Measurements from ENCODE around the gene SRP68.

SRP68 gene

GRCh38 chr17:76018340-76018680, 54.0 kb downstream of the SRP68 start:
- no peak for DNase-seq (ENCODE audit: low spot score)

GRCh38 chr17:76017481-76018339, 54.6 kb downstream of the SRP68 start:
- no peak for DNase-seq (ENCODE audit: low spot score)

DNA sequence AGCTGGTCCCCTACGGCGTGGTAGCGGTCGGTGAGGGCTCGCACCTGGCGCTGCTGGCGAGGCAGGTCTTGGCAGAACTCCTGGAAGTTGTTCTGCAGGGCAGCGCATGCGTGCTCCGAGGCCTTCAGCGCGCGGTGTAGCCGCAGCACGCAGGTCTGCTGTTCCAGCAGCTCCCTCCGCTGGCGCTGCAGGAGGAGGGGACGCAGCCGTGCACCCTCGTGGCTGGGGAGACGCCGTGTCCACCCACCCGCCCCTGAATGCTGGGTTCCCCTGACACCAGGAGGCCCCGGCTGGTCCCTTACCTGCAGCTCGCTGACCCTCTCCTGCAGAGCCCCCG, 57.4 kb downstream of the SRP68 start:
- no peak for DNase-seq (ENCODE audit: low spot score)

GRCh38 chr17:76014100-76014924, 58.0 kb downstream of the SRP68 start:
- peak; percentile 84 for DNase-seq (ENCODE audit: low spot score)

- DNase-seq (ENCODE audit: low spot score), result no peak
Measured at GRCh38 chr17:76013377-76013932, 58.9 kb downstream of the SRP68 start.

GRCh38 chr17:76011951-76012350, 60.4 kb downstream of the SRP68 start:
- DNase-seq (ENCODE audit: low spot score), result no peak

DNA sequence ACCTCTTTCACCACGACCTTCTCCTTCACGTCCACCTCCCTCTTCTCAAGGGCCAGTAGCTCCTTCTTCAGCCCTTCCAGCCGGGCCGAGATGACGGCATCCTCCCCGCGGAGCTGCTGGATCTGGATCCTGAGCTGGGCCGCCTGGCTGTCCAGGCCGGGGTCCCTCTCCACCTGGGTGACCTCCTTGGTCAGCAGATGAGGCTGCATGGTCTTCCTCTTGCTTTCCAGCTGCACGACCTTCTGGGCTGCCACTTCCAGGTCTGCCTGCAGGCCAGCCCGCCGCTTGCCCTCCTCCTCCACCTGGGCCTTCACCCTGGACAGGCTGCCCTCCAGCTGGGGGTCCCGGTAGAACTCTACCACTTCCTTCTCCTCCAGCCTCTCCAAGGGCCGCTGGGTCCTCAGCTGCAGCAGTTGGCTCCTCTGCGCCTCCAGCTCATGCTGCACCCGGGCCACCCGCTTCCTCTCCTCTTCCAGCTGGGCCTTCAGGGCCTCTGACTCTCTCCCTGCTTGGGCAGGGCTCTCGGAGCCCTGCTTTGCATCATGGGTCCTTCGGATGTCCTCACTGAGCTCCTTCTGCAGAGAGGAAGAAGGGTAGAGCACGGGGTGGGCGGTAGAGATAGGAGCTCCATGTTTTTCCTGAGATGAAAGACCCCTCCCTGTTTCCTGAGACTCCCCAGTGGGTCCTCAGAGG, 62.2 kb downstream of the SRP68 start:
- DNase-seq (ENCODE audit: low spot score), result no peak

DNA sequence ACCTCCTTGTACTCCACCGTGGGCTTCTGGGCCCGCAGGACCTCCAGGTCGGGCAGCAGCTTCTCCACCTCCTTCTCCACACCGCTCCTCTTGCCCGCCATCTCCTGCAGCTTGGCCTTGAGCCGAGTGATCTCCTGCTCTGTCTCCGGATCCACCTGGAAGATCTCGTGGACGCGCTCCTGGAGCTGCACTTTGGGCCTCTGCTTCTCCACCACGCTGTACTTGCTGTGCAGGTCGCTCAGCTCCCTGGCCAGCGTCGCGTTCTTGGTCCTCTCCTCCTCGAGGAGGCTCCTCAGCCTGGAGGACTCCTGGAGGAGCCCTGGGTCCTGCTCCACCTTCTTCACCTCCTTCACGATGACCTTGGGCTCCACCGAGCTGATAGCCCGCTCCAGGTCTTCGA, 62.9 kb downstream of the SRP68 start:
- DNase-seq (ENCODE audit: low spot score), result no peak

DNA sequence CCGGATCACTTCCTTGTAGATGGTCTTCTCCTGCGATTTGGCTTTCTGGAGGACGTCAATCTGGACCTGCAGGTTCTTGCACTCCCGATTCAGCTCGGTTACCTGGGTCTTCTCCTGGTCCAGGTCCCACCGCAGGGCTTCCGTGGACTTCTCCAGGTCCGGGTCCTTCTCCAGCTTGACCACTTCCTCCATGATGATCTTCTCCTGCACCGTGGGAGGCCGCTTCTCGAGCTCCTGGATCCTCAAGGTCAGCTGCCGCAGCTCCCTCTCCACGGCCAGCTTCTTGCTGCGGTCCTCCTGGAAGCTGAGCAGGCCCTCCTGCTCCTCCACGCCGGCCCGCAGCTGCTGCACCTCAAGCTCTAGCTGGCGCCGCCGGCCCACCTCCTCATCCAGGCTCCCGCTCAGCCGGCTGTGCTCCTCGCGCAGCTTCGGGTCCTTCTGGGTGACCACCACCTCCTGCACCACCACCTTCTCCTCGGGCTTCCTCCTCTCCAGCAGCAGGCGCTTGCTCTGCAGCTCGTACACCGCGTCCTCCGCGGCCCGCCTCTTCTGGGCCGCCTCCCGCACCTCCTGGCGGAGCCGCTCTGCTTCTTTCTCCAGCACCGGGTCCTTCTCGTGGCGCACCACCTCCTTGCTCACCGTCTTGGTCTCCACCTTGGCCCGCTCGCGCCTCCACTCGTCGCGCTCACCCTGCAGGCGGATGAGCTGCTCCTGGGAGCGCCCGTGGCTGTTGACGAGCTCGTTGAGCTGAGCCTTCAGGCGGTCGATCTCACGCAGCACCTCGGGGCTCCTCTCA, 63.5 kb downstream of the SRP68 start:
- DNase-seq (ENCODE audit: low spot score), result no peak

GRCh38 chr17:76008208-76008607, 64.1 kb downstream of the SRP68 start:
- no peak for DNase-seq (ENCODE audit: low spot score)

- no peak for DNase-seq (ENCODE audit: low spot score)
Measured at GRCh38 chr17:76007850-76008165, 64.5 kb downstream of the SRP68 start.

DNA sequence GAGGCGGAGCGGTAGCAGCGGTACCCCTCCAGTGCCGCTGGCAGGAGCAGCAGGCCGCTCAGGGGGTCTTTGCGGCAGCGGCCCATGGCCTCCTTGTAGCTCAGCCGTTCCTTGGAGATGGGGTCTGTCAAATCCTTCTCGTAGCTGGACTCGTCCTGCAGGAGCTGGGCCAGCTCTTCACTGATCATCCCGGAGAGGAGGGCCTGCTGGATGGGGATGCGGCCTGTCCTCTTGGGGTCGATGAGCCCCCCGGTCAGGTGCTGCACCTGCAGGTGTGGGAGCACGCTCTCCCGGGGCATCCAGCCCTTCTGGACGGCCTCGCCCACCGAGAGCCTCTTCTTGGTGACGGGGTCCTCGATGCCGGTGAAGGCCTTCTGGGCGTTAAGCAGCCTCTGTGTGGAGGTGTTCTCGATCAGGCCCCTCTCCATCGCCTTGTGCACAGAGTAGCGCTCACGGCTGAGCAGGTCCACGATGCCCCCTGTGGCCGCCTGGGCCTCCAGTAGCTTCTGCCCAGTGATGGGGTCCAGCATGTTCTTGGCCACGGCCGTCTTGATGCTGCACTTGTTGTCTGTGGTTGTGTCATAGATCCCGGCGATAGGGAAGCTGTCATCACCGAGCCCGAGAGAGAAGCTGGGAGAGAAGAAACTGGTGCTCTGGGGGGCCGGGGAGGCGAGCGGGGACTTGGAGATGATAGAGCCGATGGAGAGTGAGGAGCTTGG, 65.0 kb downstream of the SRP68 start:
- no peak for DNase-seq (ENCODE audit: low spot score)

- peak; percentile 85 for DNase-seq (ENCODE audit: low spot score)
Measured at GRCh38 chr17:76005263-76006149, 66.8 kb downstream of the SRP68 start.

GRCh38 chr17:76004750-76005262, 67.5 kb downstream of the SRP68 start:
- no peak for DNase-seq (ENCODE audit: low spot score)

DNA sequence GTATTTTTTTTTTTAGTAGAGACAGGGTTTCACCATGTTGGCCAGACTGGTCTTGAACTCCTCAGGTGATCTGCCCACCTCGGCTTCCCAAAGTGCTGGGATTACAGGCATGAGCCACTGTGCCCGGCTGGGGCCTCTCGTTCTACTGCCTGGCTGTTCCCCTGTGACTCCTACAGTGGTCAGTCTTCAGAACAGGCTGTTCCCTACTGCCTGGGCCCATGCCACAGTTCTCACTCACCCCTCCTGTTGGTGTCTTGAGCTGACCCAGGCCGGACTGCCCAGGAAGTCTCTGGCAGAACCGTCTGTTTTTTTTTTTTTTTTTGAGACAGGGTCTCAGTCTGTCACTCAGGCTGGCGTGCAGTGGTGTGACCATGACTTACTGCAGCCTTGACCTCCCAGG, 68.4 kb downstream of the SRP68 start:
- DNase-seq (ENCODE audit: low spot score), result no peak

GRCh38 chr17:76002100-76002499, 70.2 kb downstream of the SRP68 start:
- no peak for DNase-seq (ENCODE audit: low spot score)

- no peak for DNase-seq (ENCODE audit: low spot score)
Measured at GRCh38 chr17:76000755-76001521, 71.4 kb downstream of the SRP68 start, which contains the start of gene CDK3. Gene CDK3, plus strand, starts transcription at chr17:76000855. Its CDS starts 571 bp downstream, at chr17:76001426.

DNA sequence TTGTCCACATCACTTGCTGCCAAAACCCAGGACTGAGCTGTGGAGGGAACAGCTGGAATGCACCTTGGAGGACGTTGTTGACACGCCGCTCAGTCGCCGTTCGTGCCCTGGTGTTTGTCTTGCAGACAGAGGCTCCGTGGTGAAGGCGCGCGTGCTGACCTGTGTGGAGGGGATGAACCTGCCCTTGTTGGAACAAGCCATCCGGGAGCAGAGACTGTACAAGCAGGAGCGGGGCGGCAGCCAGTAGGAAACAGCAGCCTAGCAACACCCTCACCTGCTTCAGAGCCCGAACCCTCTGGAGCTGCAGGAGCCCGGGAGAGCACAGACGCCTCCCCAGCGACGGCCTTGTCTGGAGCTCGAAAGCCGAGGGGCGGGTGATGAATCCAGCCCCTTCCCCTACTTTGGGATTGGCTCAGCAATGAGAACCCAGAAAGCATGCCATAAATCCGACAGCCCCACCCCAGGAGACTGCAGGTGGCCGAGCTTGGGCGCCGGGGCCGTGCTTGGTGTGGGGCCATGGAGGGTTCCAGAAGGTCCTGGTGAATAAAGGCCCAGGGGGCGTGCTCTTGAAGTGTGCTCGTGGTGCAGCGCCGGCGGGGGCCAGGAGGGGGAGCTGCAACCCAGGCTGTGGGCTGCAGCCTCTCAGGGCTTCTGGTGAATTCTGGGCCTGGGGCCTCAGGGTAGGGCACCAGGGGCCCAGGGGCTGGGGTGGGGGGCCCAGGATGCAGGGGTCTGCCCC, 72.1 kb downstream of the SRP68 start:
- peak; percentile 67 for DNase-seq (ENCODE audit: low spot score)

All from hematopoietic multipotent progenitor cell treated with erythropoietin and hydrocortisone succinate and interleukin-3 and kit ligand, for 15 days (in vitro differentiated cells).